ENCODE data around the gene CSNK1G1.

The CSNK1G1 gene

GRCh38 chr15:64191971-64192830 lies 163.8 kb downstream of the CSNK1G1 start:
- DNase-seq (ENCODE audit: low read depth, low spot score): no peak

GRCh38 chr15:64187396-64188191 lies 168.4 kb downstream of the CSNK1G1 start:
- no peak for DNase-seq (ENCODE audit: low read depth, low spot score)

GRCh38 chr15:64185146-64185911 lies 170.6 kb downstream of the CSNK1G1 start:
- no peak for DNase-seq (ENCODE audit: low read depth, low spot score)

GRCh38 chr15:64182859-64183370 lies 173.1 kb downstream of the CSNK1G1 start:
- DNase-seq (ENCODE audit: low read depth, low spot score): no peak

GRCh38 chr15:64180235-64180824 lies 175.6 kb downstream of the CSNK1G1 start:
- DNase-seq (ENCODE audit: low read depth, low spot score): peak; percentile 16

- DNase-seq (ENCODE audit: low read depth, low spot score): no peak
These were observed 189.7 kb downstream of the CSNK1G1 start for GRCh38 chr15:64166102-64166890.

GRCh38 chr15:64164436-64164835 lies 191.5 kb downstream of the CSNK1G1 start:
- no peak for DNase-seq (ENCODE audit: low read depth, low spot score)

GRCh38 chr15:64163659-64164362 lies 192.2 kb downstream of the CSNK1G1 start:
- no peak for DNase-seq (ENCODE audit: low read depth, low spot score)

- peak; percentile 99 for DNase-seq (ENCODE audit: low read depth, low spot score)
These were observed 192.9 kb downstream of the CSNK1G1 start, which contains the start of gene PPIB for GRCh38 chr15:64162869-64163658. Gene PPIB, minus strand, starts transcription at chr15:64163022. Its CDS starts 36 bp downstream, at chr15:64162986.

GRCh38 chr15:64162478-64162868 lies 193.5 kb downstream of the CSNK1G1 start:
- DNase-seq (ENCODE audit: low read depth, low spot score): no peak

- DNase-seq (ENCODE audit: low read depth, low spot score): no peak
These were observed 194.1 kb downstream of the CSNK1G1 start for GRCh38 chr15:64161688-64162477.

- DNase-seq (ENCODE audit: low read depth, low spot score): peak; percentile 22
These were observed 197.4 kb downstream of the CSNK1G1 start for GRCh38 chr15:64158363-64159134.

- DNase-seq (ENCODE audit: low read depth, low spot score): no peak
These were observed 198.3 kb downstream of the CSNK1G1 start for GRCh38 chr15:64157599-64158125.

- no peak for DNase-seq (ENCODE audit: low read depth, low spot score)
These were observed 199.2 kb downstream of the CSNK1G1 start for GRCh38 chr15:64156652-64157331.

- no peak for DNase-seq (ENCODE audit: low read depth, low spot score)
These were observed 199.9 kb downstream of the CSNK1G1 start for GRCh38 chr15:64155802-64156651.

Measured in ELF-1 (cell line).